Neural progenitor cell (in vitro differentiated cells): Measurements from ENCODE around the gene GCM1. TPM values are rescaled to one million over a fixed set of nuclear protein-coding genes. Genes with fewer than 3 reads are reported as not detected.

Source experiments
- DNase-seq: peaks from one replicate; pipeline ENCODE4 v3.0.0-alpha.2; 2016; ENCODE audit warnings: low spot score
- H2AFZ ChIP-seq: fragments of 200-600 bp; sonication (generic); replicated peaks from 2 replicates; pipeline ENCODE4 v1.6.1; 2016; ENCODE audit warnings: antibody characterized with exemption
- H3F3A ChIP-seq: fragments of 200-600 bp; sonication (generic); 2 replicates; pipeline ENCODE4 v1.6.1; 2016; ENCODE audit warnings: antibody characterized with exemption, low read depth
- H3K27ac ChIP-seq: fragments of 200-600 bp; sonication (generic); 2 replicates; pipeline ENCODE4 v1.5.1; 2016; ENCODE audit warnings: mild to moderate bottlenecking
- H3K27me3 ChIP-seq: fragments of 200-600 bp; sonication (generic); 2 replicates; pipeline ENCODE4 v1.6.1; 2016; ENCODE audit warnings: mild to moderate bottlenecking, moderate library complexity
- H3K36me3 ChIP-seq: fragments of 200-600 bp; sonication (generic); 2 replicates; pipeline ENCODE4 v1.5.1; 2016
- H3K4me1 ChIP-seq: fragments of 200-600 bp; sonication (generic); 2 replicates; pipeline ENCODE4 v1.6.1; 2016; ENCODE audit warnings: mixed run types
- H3K4me2 ChIP-seq: fragments of 200-600 bp; sonication (generic); 2 replicates; pipeline ENCODE4 v1.6.1; 2016
- H3K4me3 ChIP-seq: fragments of 200-600 bp; sonication (generic); 2 replicates; pipeline ENCODE4 v1.5.1; 2016
- H3K79me2 ChIP-seq: fragments of 200-600 bp; sonication (generic); 2 replicates; pipeline ENCODE4 v1.6.1; 2016; ENCODE audit warnings: low read depth
- H3K9ac ChIP-seq: fragments of 200-600 bp; sonication (generic); 2 replicates; pipeline ENCODE4 v1.6.1; 2016
- H3K9me3 ChIP-seq: fragments of 200-600 bp; sonication (generic); 2 replicates; pipeline ENCODE4 v1.5.1; 2016; ENCODE audit warnings: low read depth
- H4K20me1 ChIP-seq: fragments of 200-600 bp; sonication (generic); 2 replicates; pipeline ENCODE4 v1.6.1; 2016; ENCODE audit warnings: low read depth
- H3K27ac Mint-ChIP-seq: 3 replicates; pipeline ENCODE4 v1.8.0; 2021; ENCODE audit warnings: mixed read lengths
- H3K27me3 Mint-ChIP-seq: 2 replicates; pipeline ENCODE4 v1.8.0; 2022; ENCODE audit warnings: low read depth, mild to moderate bottlenecking, inconsistent platforms, moderate library complexity, mixed read lengths; ENCODE audit not compliant: insufficient read depth
- H3K36me3 Mint-ChIP-seq: 3 replicates; pipeline ENCODE4 v1.8.0; 2021; ENCODE audit warnings: mixed read lengths
- H3K4me1 Mint-ChIP-seq: 3 replicates; pipeline ENCODE4 v1.8.0; 2021; ENCODE audit warnings: mixed read lengths
- H3K4me3 Mint-ChIP-seq: 3 replicates; pipeline ENCODE4 v1.8.0; 2021; ENCODE audit warnings: mild to moderate bottlenecking, moderate library complexity, mixed read lengths
- H3K9me3 Mint-ChIP-seq: 3 replicates; pipeline ENCODE4 v1.8.0; 2020; ENCODE audit warnings: mixed read lengths
- CTCF ChIP-seq: fragments of 200-600 bp; sonication (generic); IDR thresholded peaks from 2 replicates; pipeline ENCODE4 v1.5.1; 2017; ENCODE audit warnings: antibody characterized with exemption, mild to moderate bottlenecking
- EZH2 ChIP-seq: fragments of 200-600 bp; sonication (generic); IDR thresholded peaks from 2 replicates; pipeline ENCODE4 v1.6.1; 2017; ENCODE audit warnings: antibody characterized with exemption, mild to moderate bottlenecking, moderate library complexity
- EZH2phosphoT487 ChIP-seq: fragments of 200-600 bp; sonication (generic); IDR thresholded peaks from 2 replicates; pipeline ENCODE4 v1.6.1; 2017; ENCODE audit warnings: antibody characterized with exemption
- total RNA-seq: library from RNA; depleted of rRNA; stranded (reverse); fragments of >200 nt; gene quantifications from 2 replicates; pipeline ENCODE4 v1.2.3, GENCODE V29; 2015; ENCODE audit warnings: low replicate concordance

GCM1 gene
- total RNA-seq, 1 donor from 2014 or later, result not detected

GRCh38 chr6:53133961-53134360 lies 14.7 kb downstream of the GCM1 start:
- no peak overlapping the region for H2AFZ ChIP-seq
- no peak for TF ChIP-seq EZH2phosphoT487
- no peak for TF ChIP-seq CTCF
- TF ChIP-seq EZH2, result no peak
- Mint-ChIP-seq H3K36me3 (no peaks in the 10 kb centered on the region), H3K27me3 (peaks cover 8% of the 10 kb centered on the region), H3K4me3 (no peak overlapping the region), H3K4me1 (peaks cover 3% of the 10 kb centered on the region), H3K27ac (no peak overlapping the region), H3K9me3 (no peaks in the 10 kb centered on the region)
- no peak for DNase-seq
- H3K36me3 ChIP-seq, result no peaks in the 10 kb centered on the region
- H3K9me3 ChIP-seq, result no peaks in the 10 kb centered on the region
- H3K79me2 ChIP-seq, result no peaks in the 10 kb centered on the region
- no peaks in the 10 kb centered on the region for H3F3A ChIP-seq
- H3K4me1 ChIP-seq, result no peaks in the 10 kb centered on the region
- H3K4me2 ChIP-seq, result no peak overlapping the region
- H3K27ac ChIP-seq, result no peak overlapping the region
- H4K20me1 ChIP-seq, result no peaks in the 10 kb centered on the region
- H3K27me3 ChIP-seq, result no peaks in the 10 kb centered on the region
- no peak overlapping the region for H3K4me3 ChIP-seq
- H3K9ac ChIP-seq, result no peak overlapping the region

DNA sequence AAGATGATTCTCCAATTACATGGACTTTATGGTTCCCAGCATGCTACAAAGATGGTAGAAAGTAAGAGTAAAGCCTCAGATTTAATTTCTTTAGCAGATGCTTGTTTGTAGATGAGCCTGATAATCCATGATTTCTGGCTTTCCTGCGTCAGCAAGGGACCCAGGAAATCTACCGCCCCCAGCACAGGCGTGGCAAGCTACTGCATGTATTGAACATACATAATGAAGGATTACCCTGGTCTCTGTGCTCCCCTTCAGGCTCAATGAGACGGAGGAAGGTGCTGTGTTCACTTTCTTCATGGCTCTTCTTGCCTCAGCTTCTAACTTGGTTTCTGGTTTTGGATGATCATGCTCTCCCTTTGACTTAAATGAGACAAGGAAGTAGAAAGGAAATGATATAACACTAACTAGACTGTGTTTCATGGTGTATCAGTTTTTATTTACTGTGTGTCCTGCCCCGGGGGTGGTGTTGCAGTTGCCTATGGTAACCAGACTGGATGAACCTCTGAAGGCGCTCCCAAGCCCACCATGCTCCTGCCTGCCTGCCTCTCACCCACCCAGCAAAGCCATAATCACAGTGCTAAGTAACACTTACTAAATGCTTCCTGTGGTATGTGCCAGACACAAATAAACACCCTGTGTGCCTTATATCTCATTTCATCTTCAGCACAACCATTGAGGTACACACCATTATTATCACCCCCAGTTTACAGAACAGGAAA lies 17.9 kb downstream of the GCM1 start:
- TF ChIP-seq CTCF, result no peak
- TF ChIP-seq EZH2, result no peak
- no peaks in the 10 kb centered on the region for H3K36me3 Mint-ChIP-seq
- H3K4me2 ChIP-seq, result no peak overlapping the region

DNA sequence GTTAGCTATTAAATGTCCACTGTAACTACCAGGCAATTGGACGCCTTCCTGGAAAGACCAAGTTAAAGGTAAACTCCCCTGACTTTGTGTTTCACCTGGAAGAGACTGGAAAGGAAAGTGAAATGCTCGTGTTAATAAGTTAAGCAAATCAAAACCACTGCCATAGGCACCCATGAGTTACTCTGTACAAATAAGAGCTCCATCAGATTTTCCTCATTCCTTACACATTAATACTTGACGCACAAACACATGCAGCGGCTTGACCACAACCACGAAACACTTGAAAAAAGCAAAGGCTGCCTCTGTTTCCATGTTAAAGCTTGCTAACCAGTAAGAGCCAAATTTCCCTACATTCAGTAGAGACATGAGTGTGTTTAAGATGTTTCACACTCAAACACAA lies 19.8 kb downstream of the GCM1 start:
- Histone ChIP-seq H2AFZ (no peak overlapping the region), H3K27me3 (no peaks in the 10 kb centered on the region), H3K4me3 (no peak overlapping the region), H3K9ac (no peak overlapping the region), H3K9me3 (no peaks in the 10 kb centered on the region), H4K20me1 (no peaks in the 10 kb centered on the region), H3K36me3 (no peaks in the 10 kb centered on the region), H3K4me1 (no peaks in the 10 kb centered on the region), H3K79me2 (no peaks in the 10 kb centered on the region), H3F3A (no peaks in the 10 kb centered on the region), H3K4me2 (no peak overlapping the region), H3K27ac (no peak overlapping the region)
- Mint-ChIP-seq H3K27me3 (peaks cover 6% of the 10 kb centered on the region), H3K4me1 (peaks cover 3% of the 10 kb centered on the region), H3K27ac (no peak overlapping the region), H3K36me3 (no peaks in the 10 kb centered on the region), H3K4me3 (no peak overlapping the region), H3K9me3 (no peaks in the 10 kb centered on the region)
- TF ChIP-seq CTCF (no peak), EZH2 (no peak), EZH2phosphoT487 (no peak)
- no peak for DNase-seq

More for the DNA sequence above, 17.9 kb downstream of the GCM1 start:
- H3K27me3 ChIP-seq, result no peaks in the 10 kb centered on the region
- H3K4me1 ChIP-seq, result no peaks in the 10 kb centered on the region
- H3K27me3 Mint-ChIP-seq, result peaks cover 6% of the 10 kb centered on the region
- DNase-seq, result no peak
- H3K4me1 Mint-ChIP-seq, result peaks cover 3% of the 10 kb centered on the region
- H3K9me3 ChIP-seq, result no peaks in the 10 kb centered on the region
- no peaks in the 10 kb centered on the region for H3K36me3 ChIP-seq
- no peaks in the 10 kb centered on the region for H3F3A ChIP-seq
- no peaks in the 10 kb centered on the region for H4K20me1 ChIP-seq
- H3K4me3 Mint-ChIP-seq, result no peak overlapping the region
- no peak overlapping the region for H3K27ac Mint-ChIP-seq
- no peak overlapping the region for H2AFZ ChIP-seq
- H3K9me3 Mint-ChIP-seq, result no peaks in the 10 kb centered on the region
- no peak overlapping the region for H3K9ac ChIP-seq
- no peak overlapping the region for H3K4me3 ChIP-seq
- no peak overlapping the region for H3K27ac ChIP-seq
- H3K79me2 ChIP-seq, result no peaks in the 10 kb centered on the region
